ENCODE data around the gene C16orf87.

Gene C16orf87

GRCh38 chr16:46853713-46854443 lies 22.9 kb upstream of the C16orf87 start:
- no peaks in the 10 kb centered on the region; the same call in none of the 2 replicates for H3K27me3 ChIP-seq (ENCODE audit: low read depth)
- peak; percentile 63 to 83 for DNase-seq (ENCODE audit: low spot score in 2 of 2)
- in situ Hi-C loops (cut with MboI; ENCODE audit: low sequenced_read_pairs), result no loop called here

GRCh38 chr16:46852130-46852529 lies 21.1 kb upstream of the C16orf87 start:
- H3K27me3 ChIP-seq (ENCODE audit: low read depth), result no peaks in the 10 kb centered on the region; the same call in none of the 2 replicates
- H3K4me3 ChIP-seq, result no peak overlapping the region
- H3K36me3 ChIP-seq (replicated peaks), result no peaks in the 10 kb centered on the region
- in situ Hi-C loops (cut with MboI; ENCODE audit: low sequenced_read_pairs), result no loop called here
- DNase-seq (ENCODE audit: low spot score in 2 of 2), result no peak
- H3K9me3 ChIP-seq, result no peaks in the 10 kb centered on the region
- H3K4me1 ChIP-seq, result peaks cover under 1% of the 10 kb centered on the region

More at GRCh38 chr16:46853713-46854443, 22.9 kb upstream of the C16orf87 start:
- peaks cover 7% of the 10 kb centered on the region for H3K4me1 ChIP-seq
- H3K36me3 ChIP-seq (replicated peaks), result no peaks in the 10 kb centered on the region
- H3K4me3 ChIP-seq, result no peak overlapping the region
- no peaks in the 10 kb centered on the region for H3K9me3 ChIP-seq

- no peak for DNase-seq (ENCODE audit: low spot score in 2 of 2)
- Histone ChIP-seq H3K4me1 (no peaks in the 10 kb centered on the region), H3K4me3 (no peak overlapping the region), H3K9me3 (no peaks in the 10 kb centered on the region), H3K36me3 (replicated peaks) (no peaks in the 10 kb centered on the region), H3K27me3 (ENCODE audit: low read depth) (no peaks in the 10 kb centered on the region; the same call in none of the 2 replicates)
- in situ Hi-C loops (cut with MboI; ENCODE audit: low sequenced_read_pairs), result no loop called here
Observed at GRCh38 chr16:46850619-46851555, 19.9 kb upstream of the C16orf87 start.

- no peak for DNase-seq (ENCODE audit: low spot score in 2 of 2)
- in situ Hi-C loops (cut with MboI; ENCODE audit: low sequenced_read_pairs), result no loop called here
- Histone ChIP-seq H3K9me3 (no peaks in the 10 kb centered on the region), H3K36me3 (replicated peaks) (no peaks in the 10 kb centered on the region), H3K4me3 (no peak overlapping the region), H3K27me3 (ENCODE audit: low read depth) (no peaks in the 10 kb centered on the region; the same call in none of the 2 replicates), H3K4me1 (no peaks in the 10 kb centered on the region)
Observed at GRCh38 chr16:46848768-46849764, 18.1 kb upstream of the C16orf87 start.

- no peak for DNase-seq (ENCODE audit: low spot score in 2 of 2)
- H3K36me3 ChIP-seq (replicated peaks), result no peaks in the 10 kb centered on the region
- no peaks in the 10 kb centered on the region; the same call in none of the 2 replicates for H3K27me3 ChIP-seq (ENCODE audit: low read depth)
- in situ Hi-C loops (cut with MboI; ENCODE audit: low sequenced_read_pairs), result no loop called here
- H3K9me3 ChIP-seq, result no peaks in the 10 kb centered on the region
- H3K4me1 ChIP-seq, result no peaks in the 10 kb centered on the region
- no peak overlapping the region for H3K4me3 ChIP-seq
Observed at GRCh38 chr16:46845952-46846351, 15.0 kb upstream of the C16orf87 start.

GRCh38 chr16:46844771-46845170 lies 13.8 kb upstream of the C16orf87 start:
- Histone ChIP-seq H3K4me3 (no peak overlapping the region), H3K27me3 (ENCODE audit: low read depth) (no peaks in the 10 kb centered on the region; the same call in none of the 2 replicates), H3K36me3 (replicated peaks) (no peaks in the 10 kb centered on the region), H3K9me3 (no peaks in the 10 kb centered on the region), H3K4me1 (no peaks in the 10 kb centered on the region)
- DNase-seq (ENCODE audit: low spot score in 2 of 2), result no peak
- in situ Hi-C loops (cut with MboI; ENCODE audit: low sequenced_read_pairs), result no loop called here

GRCh38 chr16:46843898-46844642 lies 13.1 kb upstream of the C16orf87 start:
- Histone ChIP-seq H3K9me3 (no peaks in the 10 kb centered on the region), H3K4me3 (no peak overlapping the region), H3K4me1 (no peaks in the 10 kb centered on the region), H3K36me3 (replicated peaks) (no peaks in the 10 kb centered on the region), H3K27me3 (ENCODE audit: low read depth) (no peaks in the 10 kb centered on the region; the same call in none of the 2 replicates)
- in situ Hi-C loops (cut with MboI; ENCODE audit: low sequenced_read_pairs), result no loop called here
- DNase-seq (ENCODE audit: low spot score in 2 of 2), result no peak

- DNase-seq (ENCODE audit: low spot score in 2 of 2), result no peak
- in situ Hi-C loops (cut with MboI; ENCODE audit: low sequenced_read_pairs), result no loop called here
Observed at GRCh38 chr16:46842192-46842895, 11.4 kb upstream of the C16orf87 start.

GRCh38 chr16:46839986-46840443 lies 9.0 kb upstream of the C16orf87 start:
- no peaks in the 10 kb centered on the region for H3K27me3 ChIP-seq (ENCODE audit: low read depth)
- H3K36me3 ChIP-seq (replicated peaks), result no peaks in the 10 kb centered on the region
- in situ Hi-C loops (cut with MboI; ENCODE audit: low sequenced_read_pairs), result no loop called here
- no peak overlapping the region for H3K4me3 ChIP-seq
- H3K4me1 ChIP-seq, result no peaks in the 10 kb centered on the region
- H3K9me3 ChIP-seq, result no peaks in the 10 kb centered on the region
- DNase-seq (ENCODE audit: low spot score in 2 of 2), result no peak

More at GRCh38 chr16:46842192-46842895, 11.4 kb upstream of the C16orf87 start:
- Histone ChIP-seq H3K4me3 (no peak overlapping the region), H3K36me3 (replicated peaks) (no peaks in the 10 kb centered on the region), H3K4me1 (no peaks in the 10 kb centered on the region), H3K27me3 (ENCODE audit: low read depth) (no peaks in the 10 kb centered on the region), H3K9me3 (no peaks in the 10 kb centered on the region)

- Histone ChIP-seq H3K27me3 (ENCODE audit: low read depth) (no peaks in the 10 kb centered on the region; the same call in 1 of the 2 replicates), H3K4me1 (peaks cover under 1% of the 10 kb centered on the region; the same call in 1 of the 2 replicates), H3K4me3 (no peak overlapping the region), H3K36me3 (replicated peaks) (no peaks in the 10 kb centered on the region), H3K9me3 (no peaks in the 10 kb centered on the region)
- DNase-seq (ENCODE audit: low spot score in 2 of 2), result no peak
- in situ Hi-C loops (cut with MboI; ENCODE audit: low sequenced_read_pairs), result no loop called here
Observed at GRCh38 chr16:46836534-46837530, 5.9 kb upstream of the C16orf87 start.

- Histone ChIP-seq H3K9me3 (no peaks in the 10 kb centered on the region), H3K4me1 (peaks cover 10% of the 10 kb centered on the region), H3K36me3 (replicated peaks) (no peaks in the 10 kb centered on the region), H3K27me3 (ENCODE audit: low read depth) (no peaks in the 10 kb centered on the region; the same call in 1 of the 2 replicates), H3K4me3 (no peak overlapping the region)
- DNase-seq (ENCODE audit: low spot score in 2 of 2), result no peak
- in situ Hi-C loops (cut with MboI; ENCODE audit: low sequenced_read_pairs), result no loop called here
Observed at GRCh38 chr16:46833460-46833800, 2.5 kb upstream of the C16orf87 start.
